HEK293 (cell line): Measurements from ENCODE around the gene CHD2.
A peak's percentile ranks its signal among the peaks of the same experiment; 100 is the strongest.

ENCODE experiments used
- CTCF ChIA-PET: fragments of 350-600 bp; formaldehyde crosslinking; extraction: SDS; loops from one replicate; lab custom pipeline; 2021; ENCODE audit warnings: antibody characterized with exemption; lab: Yijun Ruan, JAX
- POLR2A ChIA-PET: fragments of 300-600 bp; formaldehyde crosslinking; extraction: SDS; loops from one replicate; lab custom pipeline; 2020; ENCODE audit warnings: antibody characterized with exemption, inconsistent platforms; lab: Yijun Ruan, JAX
- H3K27ac ChIP-seq: fragments of 200-500 bp; sonication (Bioruptor generic); 2 replicates; pipeline ENCODE4 v1.5.1; 2014; ENCODE audit warnings: low read depth, low read length, control low read depth, inconsistent platforms; ENCODE audit errors: extremely low read depth
- H3K36me3 ChIP-seq, 2 experiments: fragments of 200-500 bp in 1 of 2; sonication (Bioruptor generic) in 1 of 2; 1 replicate in 1 of 2; 2 replicates in 1 of 2; pipeline ENCODE4 v1.5.1; 2014 to 2017; ENCODE audit warnings: inconsistent platforms in 2 of 2, low read length in 2 of 2; ENCODE audit not compliant: control insufficient read depth in 2 of 2, insufficient read depth in 1 of 2
- H3K4me1 ChIP-seq: fragments of 200-500 bp; sonication (Bioruptor generic); 2 replicates; pipeline ENCODE4 v1.5.1; 2014; ENCODE audit warnings: mild to moderate bottlenecking, low read length, inconsistent platforms; ENCODE audit not compliant: control insufficient read depth, insufficient read depth
- H3K4me3 ChIP-seq: 2 replicates; pipeline ENCODE4 v1.5.1; 2011; ENCODE audit warnings: low read depth, mild to moderate bottlenecking, control low read depth, low read length, moderate library complexity
- H3K9me3 ChIP-seq: fragments of 200-500 bp; sonication (Bioruptor generic); 2 replicates; pipeline ENCODE4 v1.5.1; 2014; ENCODE audit warnings: low read depth, low read length, inconsistent platforms; ENCODE audit not compliant: control insufficient read depth, insufficient read depth
- HOXC10 ChIP-seq: sonication (generic); formaldehyde crosslinking; IDR thresholded peaks from 2 replicates; pipeline ENCODE4 v1.8.1; 2023; ENCODE audit warnings: mild to moderate bottlenecking, missing genetic modification reagents
- KLF10 ChIP-seq: fragments of 450-650 bp; IDR thresholded peaks from 2 replicates; pipeline ENCODE4 v1.5.1; 2018; ENCODE audit warnings: missing biosample characterization, mild to moderate bottlenecking, missing genetic modification characterization
- KLF8 ChIP-seq: fragments of 450-650 bp; formaldehyde crosslinking; IDR thresholded peaks from 2 replicates; pipeline ENCODE4 v1.5.1; 2016; ENCODE audit warnings: missing biosample characterization, missing genetic modification characterization
- MYNN ChIP-seq: fragments of 450-650 bp; formaldehyde crosslinking; IDR thresholded peaks from 2 replicates; pipeline ENCODE4 v1.5.1; 2016; ENCODE audit warnings: missing biosample characterization, missing genetic modification characterization, borderline replicate concordance
- OVOL3 ChIP-seq: fragments of 450-650 bp; formaldehyde crosslinking; IDR thresholded peaks from 2 replicates; pipeline ENCODE4 v1.5.1; 2016; ENCODE audit warnings: missing biosample characterization, missing genetic modification characterization
- TCF7L2 ChIP-seq: IDR thresholded peaks from 2 replicates; pipeline ENCODE4 v1.6.1; 2011; ENCODE audit warnings: low read depth, mild to moderate bottlenecking, inconsistent platforms, low read length, moderate library complexity, borderline replicate concordance
- ZNF514 ChIP-seq: fragments of 450-650 bp; formaldehyde crosslinking; IDR thresholded peaks from 2 replicates; pipeline ENCODE4 v1.5.1; 2016; ENCODE audit warnings: missing biosample characterization, missing genetic modification characterization
- ZNF558 ChIP-seq: fragments of 450-650 bp; formaldehyde crosslinking; IDR thresholded peaks from 2 replicates; pipeline ENCODE4 v1.5.1; 2016; ENCODE audit warnings: missing biosample characterization, missing genetic modification characterization
- ZNF600 ChIP-seq: fragments of 450-650 bp; formaldehyde crosslinking; IDR thresholded peaks from 2 replicates; pipeline ENCODE4 v1.5.1; 2016; ENCODE audit warnings: missing biosample characterization, missing genetic modification characterization
- ZNF76 ChIP-seq: fragments of 450-650 bp; formaldehyde crosslinking; IDR thresholded peaks from 2 replicates; pipeline ENCODE4; 2016; ENCODE audit warnings: low read depth, missing biosample characterization, missing genetic modification characterization, borderline replicate concordance
- ZNF785 ChIP-seq: fragments of 450-650 bp; formaldehyde crosslinking; IDR thresholded peaks from 2 replicates; pipeline ENCODE4 v1.5.1; 2016; ENCODE audit warnings: missing biosample characterization, missing genetic modification characterization
- TF ChIP-seq, protein P1 (sequence below): fragments of 450-650 bp; formaldehyde crosslinking; IDR thresholded peaks from 2 replicates; pipeline ENCODE4 v1.5.1; 2016; ENCODE audit warnings: missing biosample characterization, missing genetic modification characterization, low read depth
- TF ChIP-seq, protein P2 (sequence below): fragments of 450-650 bp; formaldehyde crosslinking; optimal IDR thresholded peaks from 2 replicates; pipeline ENCODE3; 2016; ENCODE audit warnings: missing biosample characterization, mild to moderate bottlenecking, missing genetic modification characterization
- TF ChIP-seq, protein P3 (sequence below): fragments of 450-650 bp; formaldehyde crosslinking; IDR thresholded peaks from 2 replicates; pipeline ENCODE4 v1.5.1; 2016; ENCODE audit warnings: missing biosample characterization, missing genetic modification characterization, low read depth
- TF ChIP-seq, protein P4 (sequence below): fragments of 450-650 bp; formaldehyde crosslinking; IDR thresholded peaks from 2 replicates; pipeline ENCODE4 v1.5.1; 2016; ENCODE audit warnings: missing biosample characterization, missing genetic modification characterization

Gene CHD2

DNA sequence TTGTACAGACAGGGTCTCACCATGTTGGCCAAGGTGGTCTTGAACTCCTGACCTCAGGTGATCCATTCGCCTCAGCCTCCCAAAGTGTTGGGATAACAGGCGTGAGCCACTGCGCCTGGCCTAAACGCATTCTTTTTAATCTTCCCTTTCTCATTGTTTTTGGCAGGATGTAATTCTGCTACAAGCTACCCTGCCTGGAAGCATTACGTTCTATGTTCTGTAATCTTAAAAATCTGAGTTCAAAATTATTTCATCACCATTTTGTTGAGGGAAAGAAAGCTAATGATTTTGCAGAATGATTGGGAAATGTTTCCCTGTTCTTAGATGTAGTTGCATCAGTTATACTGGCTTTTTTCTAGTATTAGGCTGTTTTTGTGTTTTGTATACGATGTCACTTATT is 117.4 kb downstream of the CHD2 start:
- H3K36me3 ChIP-seq: peaks cover 96 to 98% of the 10 kb centered on the region in 2 experiments
- CTCF ChIA-PET: interaction anchor here (0.9 to 2.9 kb wide), 6 partner anchors 12 to 1102 kb away, joined by 3 to 25 read pairs (median 6); no protein-coding TSS in a partner anchor
- no peaks in the 10 kb centered on the region for H3K4me1 ChIP-seq
- H3K9me3 ChIP-seq: no peaks in the 10 kb centered on the region
- TF ChIP-seq ZNF76 (tag by site-specific recombination) (no peak), ZNF514 (tag by site-specific recombination) (no peak), KLF8 (no peak), ZNF600 (tag by site-specific recombination) (no peak), HOXC10 (no peak)
- TF ChIP-seq, protein P1, sequence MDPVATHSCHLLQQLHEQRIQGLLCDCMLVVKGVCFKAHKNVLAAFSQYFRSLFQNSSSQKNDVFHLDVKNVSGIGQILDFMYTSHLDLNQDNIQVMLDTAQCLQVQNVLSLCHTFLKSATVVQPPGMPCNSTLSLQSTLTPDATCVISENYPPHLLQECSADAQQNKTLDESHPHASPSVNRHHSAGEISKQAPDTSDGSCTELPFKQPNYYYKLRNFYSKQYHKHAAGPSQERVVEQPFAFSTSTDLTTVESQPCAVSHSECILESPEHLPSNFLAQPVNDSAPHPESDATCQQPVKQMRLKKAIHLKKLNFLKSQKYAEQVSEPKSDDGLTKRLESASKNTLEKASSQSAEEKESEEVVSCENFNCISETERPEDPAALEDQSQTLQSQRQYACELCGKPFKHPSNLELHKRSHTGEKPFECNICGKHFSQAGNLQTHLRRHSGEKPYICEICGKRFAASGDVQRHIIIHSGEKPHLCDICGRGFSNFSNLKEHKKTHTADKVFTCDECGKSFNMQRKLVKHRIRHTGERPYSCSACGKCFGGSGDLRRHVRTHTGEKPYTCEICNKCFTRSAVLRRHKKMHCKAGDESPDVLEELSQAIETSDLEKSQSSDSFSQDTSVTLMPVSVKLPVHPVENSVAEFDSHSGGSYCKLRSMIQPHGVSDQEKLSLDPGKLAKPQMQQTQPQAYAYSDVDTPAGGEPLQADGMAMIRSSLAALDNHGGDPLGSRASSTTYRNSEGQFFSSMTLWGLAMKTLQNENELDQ (tag by site-specific recombination): no peak
- TF ChIP-seq, protein P2, sequence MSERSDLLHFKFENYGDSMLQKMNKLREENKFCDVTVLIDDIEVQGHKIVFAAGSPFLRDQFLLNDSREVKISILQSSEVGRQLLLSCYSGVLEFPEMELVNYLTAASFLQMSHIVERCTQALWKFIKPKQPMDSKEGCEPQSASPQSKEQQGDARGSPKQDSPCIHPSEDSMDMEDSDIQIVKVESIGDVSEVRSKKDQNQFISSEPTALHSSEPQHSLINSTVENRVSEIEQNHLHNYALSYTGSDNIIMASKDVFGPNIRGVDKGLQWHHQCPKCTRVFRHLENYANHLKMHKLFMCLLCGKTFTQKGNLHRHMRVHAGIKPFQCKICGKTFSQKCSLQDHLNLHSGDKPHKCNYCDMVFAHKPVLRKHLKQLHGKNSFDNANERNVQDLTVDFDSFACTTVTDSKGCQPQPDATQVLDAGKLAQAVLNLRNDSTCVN (tag by site-specific recombination): no peak
- TF ChIP-seq, all 188 proteins: peak for 0
- POLR2A ChIA-PET: interaction anchor here (0.7 kb wide), 1 partner anchor 135 kb away, joined by 3 read pairs; no protein-coding TSS in a partner anchor
- H3K27ac ChIP-seq: no peak overlapping the region
- H3K4me3 ChIP-seq: no peak overlapping the region

DNA sequence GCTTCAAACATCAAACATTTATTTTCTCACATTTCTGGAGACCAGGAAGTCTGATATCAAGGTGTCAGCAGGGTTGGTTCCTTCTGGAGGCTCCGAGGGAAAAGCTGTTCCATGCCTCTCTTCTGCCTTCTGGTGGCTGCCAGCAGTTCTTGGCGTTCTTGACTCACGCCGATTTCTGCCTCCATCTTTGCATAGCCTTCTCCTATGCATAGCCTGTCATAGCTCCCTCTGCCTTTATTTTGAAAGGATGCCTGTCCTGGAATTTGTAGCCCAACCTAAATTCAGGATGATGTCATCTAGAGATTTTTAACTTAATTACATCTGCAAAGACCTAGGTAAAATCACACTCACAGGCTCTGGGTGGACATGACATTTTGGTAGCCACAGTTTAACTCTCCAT is 118.5 kb downstream of the CHD2 start:
- no peak for TF ChIP-seq OVOL3
- no peak for TF ChIP-seq KLF10 (tag by site-specific recombination)
- TF ChIP-seq ZNF785 (tag by site-specific recombination): no peak
- TF ChIP-seq, protein P3, sequence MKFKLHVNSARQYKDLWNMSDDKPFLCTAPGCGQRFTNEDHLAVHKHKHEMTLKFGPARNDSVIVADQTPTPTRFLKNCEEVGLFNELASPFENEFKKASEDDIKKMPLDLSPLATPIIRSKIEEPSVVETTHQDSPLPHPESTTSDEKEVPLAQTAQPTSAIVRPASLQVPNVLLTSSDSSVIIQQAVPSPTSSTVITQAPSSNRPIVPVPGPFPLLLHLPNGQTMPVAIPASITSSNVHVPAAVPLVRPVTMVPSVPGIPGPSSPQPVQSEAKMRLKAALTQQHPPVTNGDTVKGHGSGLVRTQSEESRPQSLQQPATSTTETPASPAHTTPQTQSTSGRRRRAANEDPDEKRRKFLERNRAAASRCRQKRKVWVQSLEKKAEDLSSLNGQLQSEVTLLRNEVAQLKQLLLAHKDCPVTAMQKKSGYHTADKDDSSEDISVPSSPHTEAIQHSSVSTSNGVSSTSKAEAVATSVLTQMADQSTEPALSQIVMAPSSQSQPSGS: peak; percentile 36; the same call in 1 of the 2 replicates
- TF ChIP-seq MYNN (tag by site-specific recombination): peak; percentile 95
- TF ChIP-seq, protein P4, sequence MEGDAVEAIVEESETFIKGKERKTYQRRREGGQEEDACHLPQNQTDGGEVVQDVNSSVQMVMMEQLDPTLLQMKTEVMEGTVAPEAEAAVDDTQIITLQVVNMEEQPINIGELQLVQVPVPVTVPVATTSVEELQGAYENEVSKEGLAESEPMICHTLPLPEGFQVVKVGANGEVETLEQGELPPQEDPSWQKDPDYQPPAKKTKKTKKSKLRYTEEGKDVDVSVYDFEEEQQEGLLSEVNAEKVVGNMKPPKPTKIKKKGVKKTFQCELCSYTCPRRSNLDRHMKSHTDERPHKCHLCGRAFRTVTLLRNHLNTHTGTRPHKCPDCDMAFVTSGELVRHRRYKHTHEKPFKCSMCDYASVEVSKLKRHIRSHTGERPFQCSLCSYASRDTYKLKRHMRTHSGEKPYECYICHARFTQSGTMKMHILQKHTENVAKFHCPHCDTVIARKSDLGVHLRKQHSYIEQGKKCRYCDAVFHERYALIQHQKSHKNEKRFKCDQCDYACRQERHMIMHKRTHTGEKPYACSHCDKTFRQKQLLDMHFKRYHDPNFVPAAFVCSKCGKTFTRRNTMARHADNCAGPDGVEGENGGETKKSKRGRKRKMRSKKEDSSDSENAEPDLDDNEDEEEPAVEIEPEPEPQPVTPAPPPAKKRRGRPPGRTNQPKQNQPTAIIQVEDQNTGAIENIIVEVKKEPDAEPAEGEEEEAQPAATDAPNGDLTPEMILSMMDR (tag by site-specific recombination): 0 out of 2 replicates have a peak, but pooled peaks have one; percentile 18
- no peak for TF ChIP-seq ZNF600 (tag by site-specific recombination)
- TF ChIP-seq TCF7L2: no peak
- no peak for TF ChIP-seq ZNF558 (tag by site-specific recombination)
- Histone ChIP-seq H3K9me3 (no peaks in the 10 kb centered on the region), H3K4me3 (no peak overlapping the region), H3K36me3 (peaks cover 96 to 98% of the 10 kb centered on the region in 2 experiments), H3K4me1 (no peaks in the 10 kb centered on the region), H3K27ac (peak overlapping the region; percentile 17; the same call in 1 of the 2 replicates)
- ChIA-PET POLR2A (interaction anchor here (0.9 kb wide), 1 partner anchor 136 kb away, joined by 3 read pairs; no protein-coding TSS in a partner anchor), CTCF (interaction anchor here (0.7 to 2.9 kb wide), 7 partner anchors 11 to 1101 kb away, joined by 3 to 25 read pairs (median 5); no protein-coding TSS in a partner anchor)
